Activated gamma-delta T cell treated with Interleukin-2 at 50 U/mL for 16 hours (primary cell): Measurements from ENCODE around the gene CMA1.
"Not testable (repeated sequence)": the region's sequence is repeated elsewhere in the genome, so short reads cannot be mapped to it uniquely, and the experiment has no call there.

Source experiments
- DNase-seq: peaks from one replicate; pipeline ENCODE4 v3.0.0-alpha.2; 2020

Gene CMA1, protein sequence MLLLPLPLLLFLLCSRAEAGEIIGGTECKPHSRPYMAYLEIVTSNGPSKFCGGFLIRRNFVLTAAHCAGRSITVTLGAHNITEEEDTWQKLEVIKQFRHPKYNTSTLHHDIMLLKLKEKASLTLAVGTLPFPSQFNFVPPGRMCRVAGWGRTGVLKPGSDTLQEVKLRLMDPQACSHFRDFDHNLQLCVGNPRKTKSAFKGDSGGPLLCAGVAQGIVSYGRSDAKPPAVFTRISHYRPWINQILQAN

DNA sequence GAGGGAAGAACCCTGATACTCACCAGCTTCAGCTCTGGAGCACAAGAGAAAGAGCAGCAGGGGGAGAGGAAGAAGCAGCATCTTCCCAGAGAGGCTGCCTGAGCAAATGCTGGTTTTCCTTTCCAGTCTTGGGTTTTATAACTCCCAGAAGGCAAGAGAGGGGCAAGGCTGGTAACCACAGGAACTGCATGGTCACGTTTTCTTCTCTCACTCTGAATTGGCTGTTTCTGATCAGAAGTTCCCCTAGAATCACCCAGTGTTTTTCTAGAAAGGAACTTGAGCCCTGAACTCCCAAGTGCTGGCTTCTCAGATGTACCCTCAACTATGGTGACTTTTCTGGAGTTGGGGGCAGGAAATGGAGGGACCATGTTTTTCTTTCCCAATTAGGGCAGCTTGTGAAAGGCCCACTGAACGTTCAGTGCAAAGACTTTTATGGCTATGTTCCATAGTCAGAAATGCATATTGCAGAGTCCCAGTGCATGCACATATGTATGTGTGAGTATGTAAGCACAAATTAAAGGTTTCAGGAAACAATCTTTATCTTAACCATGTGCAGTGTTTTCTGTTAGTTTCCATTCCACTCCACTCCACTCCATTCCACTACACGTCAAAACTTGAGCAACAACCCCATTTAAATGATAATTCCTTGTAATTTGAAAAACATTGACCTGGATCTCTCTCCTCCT is at the start of gene CMA1:
CMA1 (minus strand) TSS at position 111 of the 686 bp plus-strand sequence; CDS start at position 81, 30 bp downstream.
- DNase-seq = no peak

DNA sequence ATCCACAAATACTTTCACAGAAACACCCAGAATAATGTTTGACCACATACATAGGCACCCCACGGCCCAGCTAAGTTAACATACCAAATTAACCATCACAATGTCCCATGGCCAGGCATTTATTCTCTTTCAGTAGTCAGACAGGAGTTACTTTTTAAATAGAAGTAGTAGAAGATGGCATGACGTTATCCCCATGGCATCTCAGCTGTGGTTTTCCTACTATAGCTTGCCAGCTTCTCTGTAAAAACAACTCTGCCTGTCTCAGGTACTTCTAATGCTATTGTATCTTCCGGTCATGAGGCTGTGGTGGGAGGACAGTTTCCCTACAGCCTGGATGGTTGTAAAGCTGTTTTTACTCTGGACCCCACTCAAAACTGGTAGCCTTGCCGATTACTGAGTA is 48.7 kb upstream of the CMA1 start:
- DNase-seq = no peak

DNA sequence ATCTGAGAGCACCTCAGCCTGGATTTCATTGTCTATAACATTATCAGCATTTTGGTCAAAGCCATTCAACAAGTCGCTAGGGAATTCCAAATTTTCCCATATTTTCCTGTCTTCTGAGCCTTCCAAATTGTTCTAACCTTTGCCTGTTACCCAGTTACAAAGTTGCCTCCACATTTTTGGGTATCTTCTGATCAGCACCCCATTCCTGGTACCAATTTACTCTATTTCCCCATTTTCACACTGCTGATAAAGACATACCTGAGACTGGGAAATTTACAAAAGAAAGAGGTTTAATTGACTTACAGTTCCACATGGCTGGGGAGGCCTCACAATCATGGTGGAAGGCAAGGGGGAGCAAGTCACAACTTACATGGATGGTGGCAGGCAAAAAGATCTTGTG is 41.0 kb upstream of the CMA1 start:
- DNase-seq = not testable (repeated sequence)

DNA sequence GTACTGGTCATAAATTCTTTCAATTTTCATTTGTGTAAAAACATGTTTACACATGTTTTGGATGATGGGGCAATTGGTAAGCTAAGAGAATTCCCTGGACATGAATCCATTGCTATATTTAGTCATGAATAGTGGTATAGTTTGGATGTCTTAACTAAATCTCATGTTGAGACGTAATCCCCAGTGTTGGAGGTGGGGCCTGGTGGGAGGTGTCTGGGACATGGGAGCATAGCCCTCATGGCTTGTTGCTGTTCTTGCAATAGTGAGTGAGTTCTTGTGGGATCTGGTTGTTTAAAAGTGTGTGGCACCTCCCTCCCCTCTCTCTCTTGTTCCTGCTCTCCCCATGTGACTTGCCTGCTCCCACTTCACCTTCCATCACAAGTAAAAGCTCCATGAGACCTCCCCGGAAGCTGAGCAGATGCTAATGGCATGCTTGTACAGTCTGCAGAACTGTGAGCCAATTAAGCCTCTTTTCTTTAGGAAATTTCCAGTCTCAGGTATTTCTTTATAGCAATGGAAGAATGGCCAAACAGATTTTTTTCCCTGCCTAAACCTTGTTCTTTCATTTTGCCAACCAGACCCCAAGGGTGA is 34.4 kb upstream of the CMA1 start:
- DNase-seq = no peak

DNA sequence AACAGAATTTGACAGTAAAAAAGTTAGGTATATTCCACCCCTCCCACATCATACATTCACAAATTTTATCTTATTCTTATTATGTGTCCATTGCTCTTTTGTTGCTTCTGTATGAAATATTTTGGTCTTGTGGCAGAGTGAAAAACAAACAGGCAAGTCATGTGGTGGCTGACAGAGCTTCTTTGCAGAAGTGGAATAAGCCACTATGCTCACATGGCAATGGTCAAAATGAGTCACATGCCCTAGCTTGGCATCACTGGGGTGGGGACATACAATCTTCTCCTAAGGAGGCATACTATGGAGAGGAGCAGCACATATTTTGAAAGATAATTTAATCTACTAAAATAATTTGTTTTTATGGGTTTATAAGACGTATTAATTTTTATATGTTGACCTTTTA is 27.7 kb upstream of the CMA1 start:
- no peak for DNase-seq

DNA sequence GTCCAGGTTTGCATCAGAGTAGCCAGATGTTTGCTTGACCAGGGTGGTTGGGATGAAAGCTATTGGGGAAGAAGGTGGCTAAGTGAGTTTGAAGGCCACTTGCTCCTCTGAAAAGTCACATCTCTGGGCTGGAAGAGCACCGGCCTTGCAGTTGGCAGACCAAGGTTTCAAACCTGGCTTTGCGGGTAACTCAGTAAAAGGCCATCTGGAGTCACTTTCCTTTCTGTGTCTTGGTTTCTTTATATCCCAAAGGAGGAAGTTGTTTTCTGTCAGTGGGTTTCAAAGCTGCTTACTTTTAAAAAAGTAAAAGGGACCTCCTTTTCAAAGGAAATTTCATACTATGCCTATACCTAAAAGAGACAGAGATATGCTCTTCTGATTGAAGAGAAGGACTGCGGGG is 26.2 kb upstream of the CMA1 start:
- no peak for DNase-seq

DNA sequence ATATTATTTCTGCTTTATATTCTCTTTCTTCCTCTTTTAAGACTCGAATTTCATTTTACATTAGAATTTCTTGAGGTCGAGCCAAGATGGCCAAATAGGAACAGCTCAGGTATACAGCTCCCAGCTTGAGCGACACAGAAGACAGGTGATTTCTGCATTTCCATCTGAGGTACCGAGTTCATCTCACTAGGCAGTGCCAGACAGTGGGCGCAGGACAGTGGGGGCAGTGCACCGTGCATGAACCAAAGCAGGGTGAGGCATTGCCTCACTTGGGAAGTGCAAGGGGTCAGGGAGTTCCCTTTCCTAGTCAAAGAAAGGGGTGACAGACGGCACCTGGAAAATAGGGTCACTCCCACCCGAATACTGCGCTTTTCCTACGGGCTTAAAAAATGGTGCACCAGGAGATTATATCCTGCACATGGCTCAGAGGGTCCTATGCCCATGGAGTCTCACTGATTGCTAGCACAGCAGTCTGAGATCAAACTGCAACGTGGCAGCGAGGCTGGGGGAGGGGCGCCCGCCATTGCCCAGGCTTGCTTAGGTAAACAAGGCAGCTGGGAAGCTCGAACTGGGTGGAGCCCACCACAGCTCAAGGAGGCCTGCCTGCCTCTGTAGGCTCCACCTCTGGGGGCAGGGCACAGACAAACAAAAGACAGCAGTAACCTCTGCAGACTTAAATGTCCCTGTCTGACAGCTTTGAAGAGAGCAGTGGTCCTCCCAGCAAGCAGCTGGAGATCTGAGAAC is 18.0 kb upstream of the CMA1 start:
- not testable (repeated sequence) for DNase-seq

DNA sequence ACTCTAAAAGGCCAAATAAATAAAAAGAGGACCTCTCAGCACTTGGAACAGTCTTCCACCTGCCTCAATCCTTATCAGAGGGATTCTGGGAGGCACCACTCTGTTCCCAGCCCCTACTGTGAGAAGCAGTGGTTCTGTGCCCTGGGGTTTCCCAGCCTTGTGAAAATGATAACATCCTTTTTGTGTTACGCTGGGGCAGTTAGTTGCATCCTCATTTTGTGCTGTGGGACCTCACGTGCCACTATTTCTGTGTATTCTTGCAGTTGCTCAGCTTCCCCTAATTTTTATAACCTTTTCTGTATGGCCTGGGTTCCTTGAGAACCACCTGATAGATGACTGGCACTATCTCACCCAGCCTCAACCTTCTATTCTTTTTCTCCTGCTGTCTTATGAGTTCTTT is 10.8 kb upstream of the CMA1 start:
- DNase-seq = no peak

DNA sequence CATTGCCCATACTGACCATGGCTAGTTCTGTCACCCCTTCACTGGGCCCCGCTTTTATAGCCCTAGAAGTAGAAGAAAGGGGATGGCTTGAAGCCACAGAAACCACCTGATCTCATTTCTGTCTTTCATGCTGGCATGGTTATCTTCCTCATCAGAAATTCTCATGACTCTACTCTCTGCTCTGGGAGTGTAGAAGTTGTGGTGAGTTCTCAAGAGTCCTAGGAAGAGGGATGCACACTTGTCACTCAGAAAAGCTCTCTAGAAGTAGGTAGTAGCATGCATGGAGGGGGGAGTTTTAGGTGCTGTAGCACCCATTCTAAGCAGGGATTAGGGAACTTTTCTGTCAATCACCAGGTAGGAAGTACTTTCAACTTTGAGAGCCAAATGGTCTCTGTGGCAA is 6.1 kb upstream of the CMA1 start:
- DNase-seq = no peak

DNA sequence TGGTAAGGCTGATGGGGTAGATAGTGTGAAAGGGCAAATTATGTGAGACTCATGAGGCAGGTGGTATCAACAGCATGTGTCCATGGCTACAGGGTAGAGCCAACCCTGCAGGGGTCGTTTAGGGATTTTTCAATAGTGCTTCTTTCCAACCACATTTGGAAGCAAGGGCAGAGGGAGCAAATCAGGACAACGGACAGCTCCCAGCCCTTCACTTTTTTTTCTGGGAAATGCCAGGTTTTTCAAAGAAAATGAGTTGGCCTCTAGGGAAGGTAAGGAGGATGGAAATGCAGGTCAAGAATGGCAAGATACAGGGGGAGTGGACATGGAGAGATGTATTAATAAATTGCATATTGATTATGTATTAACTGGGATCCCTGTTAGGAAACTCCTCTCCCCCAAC is 4.9 kb upstream of the CMA1 start:
- DNase-seq = no peak

DNA sequence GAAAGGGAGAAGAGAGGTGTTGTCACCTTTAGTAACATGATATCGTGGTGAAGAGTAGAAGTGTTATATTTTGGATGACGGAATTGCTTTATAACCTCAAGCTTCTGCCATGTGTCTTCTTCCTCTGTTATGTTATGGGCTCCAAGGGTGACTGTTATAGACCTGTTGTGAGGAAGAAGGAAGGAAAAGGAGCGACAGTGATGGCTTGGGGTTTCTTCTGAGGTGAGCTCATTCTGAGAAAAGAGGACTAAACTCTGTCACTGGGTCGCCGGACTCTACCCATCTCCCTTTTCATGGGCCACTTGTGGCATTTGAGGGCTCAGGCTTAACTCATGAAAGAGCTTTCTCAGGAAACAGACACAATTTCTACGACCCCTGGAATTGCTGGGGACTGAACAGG is 1.6 kb downstream of the CMA1 start:
- DNase-seq = no peak

DNA sequence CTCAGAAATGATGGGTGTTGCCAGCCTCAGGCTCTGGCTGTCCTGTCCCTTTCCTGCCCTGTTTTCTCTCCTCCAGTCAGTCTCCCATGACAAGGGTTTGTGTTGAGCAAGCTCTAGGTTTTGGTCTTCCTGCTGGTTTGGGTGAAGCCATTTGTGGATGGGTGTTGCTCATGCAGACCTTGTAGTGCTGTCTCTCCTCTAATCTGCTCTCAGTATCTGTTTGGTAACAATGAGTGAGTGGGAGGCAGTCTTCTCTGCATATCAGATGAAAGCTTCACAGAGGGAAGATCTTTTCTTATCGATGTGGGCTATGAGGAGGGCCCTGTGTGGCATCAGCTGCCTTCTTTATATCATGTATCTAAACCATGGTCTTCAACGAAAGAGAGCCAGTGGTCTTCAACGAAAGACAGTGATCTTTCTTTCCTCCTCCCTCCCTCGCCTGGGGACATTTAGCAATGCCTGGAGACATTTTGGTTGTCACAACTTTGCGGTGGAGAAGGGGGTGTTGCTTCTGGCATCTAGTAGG is 3.6 kb downstream of the CMA1 start:
- DNase-seq = no peak

DNA sequence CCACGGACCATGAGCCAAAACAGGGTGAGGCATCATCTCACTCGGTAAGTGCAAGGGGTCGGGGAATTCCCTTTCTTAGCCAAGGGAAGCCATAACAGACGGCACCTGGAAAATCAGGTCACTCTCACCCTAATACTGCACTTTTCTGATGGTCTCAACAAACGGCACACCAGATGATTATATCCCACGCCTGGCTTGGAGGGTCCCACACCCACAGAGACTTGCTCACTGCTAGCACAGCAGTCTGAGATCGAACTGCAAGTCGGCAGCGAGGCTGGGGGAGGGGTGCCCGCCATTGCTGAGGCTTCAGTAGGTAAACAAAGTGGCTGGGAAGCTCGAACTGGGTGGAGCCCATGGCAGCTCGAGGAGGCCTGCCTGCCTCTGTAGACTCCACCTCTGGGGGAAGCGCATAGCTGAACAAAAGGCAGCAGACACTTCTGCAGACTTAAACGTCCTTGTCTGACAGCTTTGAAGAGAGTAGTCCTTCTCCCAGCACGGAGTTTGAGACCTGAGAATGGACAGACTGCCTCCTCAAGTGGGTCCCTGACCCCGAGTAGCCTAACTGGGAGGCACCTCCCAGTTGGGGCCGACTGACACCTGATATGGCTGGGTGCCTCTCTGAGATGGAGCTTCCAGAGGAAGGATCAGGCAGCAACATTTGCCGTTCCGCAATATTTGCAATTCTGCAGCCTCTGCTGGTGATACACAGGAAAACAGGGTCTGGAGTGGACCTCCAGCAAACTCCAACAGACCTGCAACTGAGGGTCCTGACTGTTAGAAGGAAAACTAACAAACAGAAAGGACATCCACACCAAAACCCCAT is 16.3 kb downstream of the CMA1 start:
- DNase-seq = not testable (repeated sequence)

DNA sequence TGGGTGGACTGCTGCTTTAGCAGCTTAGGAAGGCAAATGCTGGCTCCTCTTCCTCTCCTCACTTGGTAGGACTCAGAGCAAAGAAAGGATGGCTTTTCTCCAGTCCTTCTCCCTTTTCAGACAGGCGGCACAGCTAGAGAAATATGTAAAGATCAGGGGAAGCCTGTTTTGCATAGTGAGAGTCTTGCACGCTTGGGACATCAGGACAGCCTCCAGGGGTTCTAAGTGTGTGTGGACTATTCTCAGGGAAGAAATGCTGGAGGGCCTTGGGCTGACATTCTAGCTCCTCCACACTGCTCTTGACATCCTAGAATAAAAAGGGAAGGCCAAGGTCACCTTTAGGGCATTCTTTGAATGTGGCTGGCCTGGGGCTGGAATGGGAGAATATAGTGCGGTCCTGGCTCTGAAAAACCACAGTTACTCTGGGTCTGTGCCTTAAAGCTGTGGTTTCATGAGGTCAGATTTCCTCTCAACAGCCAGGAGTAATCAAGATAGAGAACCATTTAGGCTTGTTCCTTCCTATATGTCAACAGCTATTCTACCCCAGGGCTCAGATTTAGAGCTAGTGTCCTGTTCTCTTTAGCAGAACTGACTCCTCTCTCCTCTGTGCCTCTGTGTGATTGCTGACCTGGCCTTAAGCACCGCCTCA is 24.3 kb downstream of the CMA1 start:
- DNase-seq = no peak

DNA sequence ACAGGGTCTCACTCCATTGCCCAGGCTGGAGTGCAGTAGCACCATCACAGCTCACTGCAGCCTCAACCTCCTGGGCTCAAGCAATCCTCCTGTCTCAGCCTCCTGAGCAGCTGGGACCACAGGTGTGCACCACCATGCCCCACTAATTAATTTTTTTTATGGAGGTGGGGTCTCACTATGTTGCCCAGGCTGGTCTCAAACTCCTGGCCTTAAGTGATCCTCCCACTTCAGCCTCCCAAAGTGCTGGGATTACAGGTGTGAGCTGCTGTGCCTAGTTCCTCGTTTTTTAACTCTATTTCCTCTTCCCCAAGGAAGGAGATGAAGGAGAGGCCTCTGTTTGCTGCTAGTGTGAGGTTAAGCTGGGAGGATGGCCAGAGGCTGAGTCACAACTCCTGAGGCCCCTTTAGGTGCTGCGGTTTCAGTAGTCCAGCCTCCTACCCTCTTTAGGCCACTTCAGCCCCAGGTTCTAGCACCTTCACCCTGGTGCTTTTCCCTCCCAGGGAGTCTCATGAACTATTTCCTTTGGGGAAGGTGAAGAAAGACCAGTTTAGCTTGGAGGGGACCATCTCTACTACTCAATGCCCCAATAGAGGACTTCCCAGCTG is 25.3 kb downstream of the CMA1 start:
- DNase-seq = not testable (repeated sequence)

DNA sequence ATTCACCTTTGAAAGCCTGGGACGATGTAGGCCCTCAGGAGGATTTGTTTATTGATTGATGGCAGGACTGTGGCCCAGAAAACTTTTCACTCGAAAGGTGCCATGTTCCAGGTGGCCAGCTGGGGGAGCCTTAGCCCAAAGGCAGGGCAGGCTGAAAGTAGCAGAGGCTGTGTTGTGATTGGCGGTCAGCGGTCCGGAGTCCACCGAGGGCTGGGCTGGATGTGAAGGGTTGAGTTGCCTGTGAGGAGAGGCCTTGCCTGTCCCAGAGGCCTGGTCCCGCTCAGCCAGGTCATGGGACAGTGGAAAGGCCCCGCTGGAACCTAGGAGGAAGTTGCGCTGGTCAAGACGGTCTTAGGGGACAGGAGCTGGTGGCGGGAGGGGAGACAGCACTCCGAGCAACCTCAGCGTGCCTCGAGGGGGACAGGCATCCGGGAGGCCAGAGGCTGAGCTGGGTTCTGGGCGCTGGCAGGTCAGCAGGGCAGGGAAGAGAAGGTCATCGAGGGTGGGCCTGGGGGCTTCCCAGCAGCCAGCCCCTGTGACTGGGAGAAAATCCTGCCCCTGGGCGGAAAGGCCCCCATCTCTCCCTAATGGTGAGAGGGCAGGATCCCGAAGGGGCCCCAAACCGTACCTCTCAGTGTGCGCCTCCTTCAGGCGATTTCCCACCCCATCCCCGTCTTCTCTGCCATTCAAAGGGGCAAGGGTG is 26.3 kb downstream of the CMA1 start:
- DNase-seq = peak; percentile 27

DNA sequence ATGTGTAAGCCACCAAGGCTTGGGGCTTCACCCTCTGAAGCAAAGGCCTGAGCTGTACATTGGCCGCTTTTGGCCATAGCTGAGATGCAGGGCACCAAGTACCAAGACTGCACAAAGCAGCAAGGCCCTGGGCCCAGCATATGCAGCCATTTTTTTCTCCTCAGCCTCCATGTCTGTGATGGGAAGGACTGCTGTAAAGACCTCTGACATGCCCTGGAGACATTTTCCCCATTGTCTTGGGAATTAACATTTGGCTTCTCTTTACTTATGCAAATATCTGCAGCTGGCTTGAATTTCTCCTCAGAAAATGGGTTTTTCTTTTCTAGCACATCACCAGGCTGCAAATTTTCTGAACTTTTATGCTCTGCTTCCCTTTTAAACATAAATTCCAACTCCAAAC is 28.1 kb downstream of the CMA1 start:
- DNase-seq = not testable (repeated sequence)

DNA sequence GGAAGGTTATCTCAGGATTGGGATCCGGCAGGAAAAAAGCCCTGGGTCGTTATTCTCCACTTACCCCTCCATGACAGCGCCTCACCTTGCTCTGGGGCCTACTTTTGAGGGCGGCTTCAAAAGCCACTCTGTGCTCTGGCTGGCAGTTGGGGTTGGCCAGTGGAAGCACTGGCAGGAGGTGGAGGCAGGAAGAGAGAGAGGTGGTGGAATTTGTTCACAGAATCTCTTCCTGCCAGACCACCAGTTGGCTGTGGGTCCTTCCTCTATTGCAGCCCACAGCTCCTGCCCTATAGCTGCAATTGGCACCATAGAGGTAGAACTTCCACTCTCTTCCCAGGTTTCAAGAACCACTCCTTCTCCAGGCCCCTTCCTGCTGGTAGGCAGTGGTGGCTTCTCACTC is 32.8 kb downstream of the CMA1 start:
- DNase-seq = no peak

DNA sequence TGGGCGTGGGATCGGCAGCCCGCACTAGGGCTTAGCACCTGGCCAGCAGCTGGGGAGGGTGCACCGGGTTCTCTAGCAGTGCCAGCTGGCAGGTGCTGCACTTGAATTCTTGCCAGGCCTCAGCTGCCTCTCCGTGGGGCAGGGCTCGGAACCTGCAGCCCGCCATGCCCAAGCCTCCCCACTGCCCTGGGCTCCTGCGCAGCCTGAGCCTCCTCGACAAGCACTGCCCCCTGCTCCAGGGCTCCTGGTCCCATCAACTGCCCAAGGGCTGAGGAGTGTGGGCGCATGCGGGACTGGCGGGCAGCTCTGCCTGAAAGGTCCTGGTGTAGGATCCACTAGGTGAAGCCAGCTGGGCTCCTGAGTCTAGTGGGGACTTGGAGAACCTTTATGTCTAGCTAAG is 34.9 kb downstream of the CMA1 start:
- DNase-seq = no peak

DNA sequence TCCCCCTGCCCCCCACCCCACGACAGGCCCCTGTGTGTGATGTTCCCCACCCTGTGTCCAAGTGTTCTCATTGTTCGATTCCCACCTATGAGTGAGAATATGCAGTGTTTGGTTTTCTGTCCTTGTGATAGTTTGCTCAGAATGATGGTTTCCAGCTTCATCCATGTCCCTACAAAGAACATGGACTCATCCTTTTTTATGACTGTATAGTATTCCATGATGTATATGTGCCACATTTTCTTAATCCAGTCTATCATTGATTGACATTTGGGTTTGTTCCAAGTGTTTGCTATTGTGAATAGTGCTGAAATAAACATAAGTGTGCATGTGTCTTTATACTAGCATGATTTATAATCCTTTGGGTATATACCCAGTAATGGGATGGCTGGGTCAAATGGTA is 37.6 kb downstream of the CMA1 start:
- DNase-seq = not testable (repeated sequence)

DNA sequence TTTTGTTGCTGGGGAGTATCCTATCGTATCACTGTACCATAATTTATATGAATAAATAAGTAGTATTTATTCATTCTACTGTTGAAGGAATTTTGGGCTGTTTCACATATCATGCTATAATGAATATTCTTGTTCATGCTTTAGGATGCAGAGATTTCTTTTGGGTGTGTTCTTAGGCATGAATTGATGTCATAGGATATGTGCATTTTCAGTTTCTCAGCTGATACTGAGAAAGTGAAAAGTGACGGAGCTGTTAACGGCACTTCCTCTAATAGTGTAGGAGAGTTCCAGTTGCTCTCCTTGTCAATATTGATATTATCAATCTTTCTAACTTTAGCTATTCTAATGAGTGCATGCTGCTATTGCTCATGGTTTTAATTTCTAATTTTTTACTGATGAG is 42.3 kb downstream of the CMA1 start:
- DNase-seq = no peak
